Measurements from ENCODE around the gene ZNF532.

The ZNF532 gene

DNA sequence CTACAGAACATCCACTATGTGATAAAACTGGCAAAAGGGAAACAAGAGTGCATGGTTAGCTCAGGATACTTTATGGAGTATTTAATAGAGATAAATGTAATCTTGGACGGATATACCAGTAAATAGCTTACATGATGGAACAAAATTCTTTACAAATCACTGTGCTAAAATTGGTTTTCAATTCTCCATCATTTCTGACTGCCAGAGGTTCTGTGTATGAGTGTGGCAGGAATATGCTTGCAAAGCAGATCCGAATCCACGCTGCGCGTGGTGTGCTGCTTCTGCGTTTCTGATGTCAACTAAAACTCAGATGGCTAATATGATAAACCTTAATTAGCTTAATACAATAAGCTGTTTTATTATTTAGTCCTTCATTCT, 2.1 kb downstream of the ZNF532 start:
- Histone ChIP-seq H3K79me2 (ENCODE audit: insufficient read depth, low read length) (no peaks in the 10 kb centered on the region), H3K4me1 (ENCODE audit: insufficient read depth, low read length) (no peaks in the 10 kb centered on the region), H3K27me3 (ENCODE audit: insufficient read depth, low read length, poor library complexity) (peaks cover 12% of the 10 kb centered on the region), H3K4me3 (ENCODE audit: low read depth in 1 of 2, low read length in 2 of 2) (no peak overlapping the region), H4K20me1 (ENCODE audit: insufficient read depth, low read length) (no peaks in the 10 kb centered on the region), H3K9me3 (ENCODE audit: insufficient read depth, low read length, severe bottlenecking) (no peaks in the 10 kb centered on the region), H2AFZ (ENCODE audit: low read depth, low read length) (no peak overlapping the region), H3K27ac (ENCODE audit: low read length) (no peak overlapping the region), H3K9ac (ENCODE audit: low read depth, low read length) (no peak overlapping the region), H3K36me3 (ENCODE audit: insufficient read depth, low read length) (no peaks in the 10 kb centered on the region), H3K4me2 (ENCODE audit: insufficient read depth, low read length) (no peak overlapping the region)
- TF ChIP-seq EZH2 (IDR thresholded peaks at IDR 0.05; ENCODE audit: borderline replicate concordance, low read depth, low read length, severe bottlenecking): no peak
- TF ChIP-seq, protein P1, sequence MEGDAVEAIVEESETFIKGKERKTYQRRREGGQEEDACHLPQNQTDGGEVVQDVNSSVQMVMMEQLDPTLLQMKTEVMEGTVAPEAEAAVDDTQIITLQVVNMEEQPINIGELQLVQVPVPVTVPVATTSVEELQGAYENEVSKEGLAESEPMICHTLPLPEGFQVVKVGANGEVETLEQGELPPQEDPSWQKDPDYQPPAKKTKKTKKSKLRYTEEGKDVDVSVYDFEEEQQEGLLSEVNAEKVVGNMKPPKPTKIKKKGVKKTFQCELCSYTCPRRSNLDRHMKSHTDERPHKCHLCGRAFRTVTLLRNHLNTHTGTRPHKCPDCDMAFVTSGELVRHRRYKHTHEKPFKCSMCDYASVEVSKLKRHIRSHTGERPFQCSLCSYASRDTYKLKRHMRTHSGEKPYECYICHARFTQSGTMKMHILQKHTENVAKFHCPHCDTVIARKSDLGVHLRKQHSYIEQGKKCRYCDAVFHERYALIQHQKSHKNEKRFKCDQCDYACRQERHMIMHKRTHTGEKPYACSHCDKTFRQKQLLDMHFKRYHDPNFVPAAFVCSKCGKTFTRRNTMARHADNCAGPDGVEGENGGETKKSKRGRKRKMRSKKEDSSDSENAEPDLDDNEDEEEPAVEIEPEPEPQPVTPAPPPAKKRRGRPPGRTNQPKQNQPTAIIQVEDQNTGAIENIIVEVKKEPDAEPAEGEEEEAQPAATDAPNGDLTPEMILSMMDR (IDR thresholded peaks at IDR 0.05; ENCODE audit: borderline replicate concordance, extremely low read depth, low read length, poor library complexity, severe bottlenecking): no peak
- DNase-seq (no peak), ATAC-seq (ENCODE audit: insufficient read depth, low read depth) (no peak)

DNA sequence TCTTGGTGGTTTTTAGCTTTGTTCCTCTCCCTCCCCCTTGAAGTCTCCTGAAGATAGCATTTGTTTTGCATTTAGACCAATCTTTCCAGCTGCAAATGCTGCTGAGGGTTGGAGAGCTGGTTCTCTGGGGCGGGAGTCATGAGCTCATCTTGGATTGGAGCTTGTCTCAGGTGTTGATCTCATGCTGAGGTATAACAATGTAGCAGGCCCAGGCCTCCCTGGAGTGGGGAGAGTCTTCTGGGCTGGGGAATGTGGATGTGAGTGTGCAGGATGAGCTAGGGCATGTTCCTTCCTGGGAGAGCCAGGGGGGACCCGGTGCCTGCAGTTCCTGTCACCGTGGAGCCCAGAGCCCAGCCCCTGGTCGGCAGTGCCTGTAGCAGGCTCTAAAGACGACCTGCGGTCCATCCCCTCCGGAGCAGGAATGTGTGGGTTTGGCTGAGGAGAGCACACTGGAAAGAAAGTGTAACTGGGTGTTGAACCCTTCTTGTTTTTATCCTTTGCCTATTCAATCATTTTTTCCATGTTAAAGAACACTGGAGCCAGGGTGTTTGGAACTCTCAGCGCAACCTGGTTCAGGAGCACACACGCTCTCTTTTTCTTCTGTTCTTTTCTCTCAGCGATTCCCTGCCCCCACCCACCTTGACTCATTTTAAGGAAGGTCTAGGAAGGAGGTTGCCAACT, 2.7 kb downstream of the ZNF532 start:
- Histone ChIP-seq H3K79me2 (ENCODE audit: insufficient read depth, low read length) (no peaks in the 10 kb centered on the region), H4K20me1 (ENCODE audit: insufficient read depth, low read length) (no peaks in the 10 kb centered on the region), H3K27ac (ENCODE audit: low read length) (no peak overlapping the region), H3K4me3 (ENCODE audit: low read depth in 1 of 2, low read length in 2 of 2) (no peak overlapping the region), H3K9me3 (ENCODE audit: insufficient read depth, low read length, severe bottlenecking) (no peaks in the 10 kb centered on the region), H3K9ac (ENCODE audit: low read depth, low read length) (no peak overlapping the region), H3K4me1 (ENCODE audit: insufficient read depth, low read length) (no peaks in the 10 kb centered on the region), H3K27me3 (ENCODE audit: insufficient read depth, low read length, poor library complexity) (peaks cover 12% of the 10 kb centered on the region), H3K36me3 (ENCODE audit: insufficient read depth, low read length) (no peaks in the 10 kb centered on the region), H3K4me2 (ENCODE audit: insufficient read depth, low read length) (no peak overlapping the region), H2AFZ (ENCODE audit: low read depth, low read length) (no peak overlapping the region)
- ATAC-seq (ENCODE audit: insufficient read depth, low read depth) (no peak), DNase-seq (no peak)
- no peak for TF ChIP-seq EZH2 (IDR thresholded peaks at IDR 0.05; ENCODE audit: borderline replicate concordance, low read depth, low read length, severe bottlenecking)
- TF ChIP-seq, protein P1 (IDR thresholded peaks at IDR 0.05; ENCODE audit: borderline replicate concordance, extremely low read depth, low read length, poor library complexity, severe bottlenecking): no peak

GRCh38 chr18:58868440-58868839, 3.8 kb downstream of the ZNF532 start:
- no peaks in the 10 kb centered on the region for H4K20me1 ChIP-seq (ENCODE audit: insufficient read depth, low read length)
- no peak overlapping the region for H2AFZ ChIP-seq (ENCODE audit: low read depth, low read length)
- no peak overlapping the region for H3K4me2 ChIP-seq (ENCODE audit: insufficient read depth, low read length)
- peaks cover 12% of the 10 kb centered on the region for H3K27me3 ChIP-seq (ENCODE audit: insufficient read depth, low read length, poor library complexity)
- ATAC-seq (ENCODE audit: insufficient read depth, low read depth) (no peak), DNase-seq (no peak)
- TF ChIP-seq, protein P1 (IDR thresholded peaks at IDR 0.05; ENCODE audit: borderline replicate concordance, extremely low read depth, low read length, poor library complexity, severe bottlenecking): no peak
- no peak for TF ChIP-seq EZH2 (IDR thresholded peaks at IDR 0.05; ENCODE audit: borderline replicate concordance, low read depth, low read length, severe bottlenecking)
- no peak overlapping the region for H3K27ac ChIP-seq (ENCODE audit: low read length)
- H3K79me2 ChIP-seq (ENCODE audit: insufficient read depth, low read length): no peaks in the 10 kb centered on the region
- no peaks in the 10 kb centered on the region for H3K36me3 ChIP-seq (ENCODE audit: insufficient read depth, low read length)
- H3K4me1 ChIP-seq (ENCODE audit: insufficient read depth, low read length): no peaks in the 10 kb centered on the region
- no peak overlapping the region for H3K9ac ChIP-seq (ENCODE audit: low read depth, low read length)
- no peaks in the 10 kb centered on the region for H3K9me3 ChIP-seq (ENCODE audit: insufficient read depth, low read length, severe bottlenecking)
- H3K4me3 ChIP-seq (ENCODE audit: low read depth in 1 of 2, low read length in 2 of 2): no peak overlapping the region

Data from DND-41 (cell line).